Smooth muscle cell (in vitro differentiated cells): ENCODE measurements around the gene DOLPP1. TPM values are rescaled to one million over a fixed set of nuclear protein-coding genes. Genes with fewer than 3 reads are reported as not detected.

ENCODE experiments used
- DNase-seq: peaks from one replicate; lab custom pipeline; 2025; ENCODE audit not compliant: unreplicated experiment; lab: John Stamatoyannopoulos, UW
- H2AFZ ChIP-seq: fragments of 200-600 bp; sonication (generic); 2 replicates; pipeline ENCODE4 v1.6.0; 2016; ENCODE audit warnings: antibody characterized with exemption, low read depth, mild to moderate bottlenecking
- H3F3A ChIP-seq: fragments of 200-600 bp; sonication (generic); 2 replicates; pipeline ENCODE4 v1.6.0; 2017; ENCODE audit warnings: antibody characterized with exemption, low read depth
- H3K27ac ChIP-seq: fragments of 200-600 bp; sonication (generic); 2 replicates; pipeline ENCODE4 v1.5.1; 2016; ENCODE audit warnings: low read depth, mild to moderate bottlenecking
- H3K27me3 ChIP-seq: fragments of 200-600 bp; sonication (generic); 2 replicates; pipeline ENCODE4 v1.6.1; 2016; ENCODE audit warnings: low read depth, mild to moderate bottlenecking
- H3K36me3 ChIP-seq: fragments of 200-600 bp; sonication (generic); 2 replicates; pipeline ENCODE4 v1.5.1; 2016; ENCODE audit warnings: low read depth
- H3K4me1 ChIP-seq: fragments of 200-600 bp; sonication (generic); 2 replicates; pipeline ENCODE4 v1.5.1; 2016; ENCODE audit warnings: low read depth
- H3K4me2 ChIP-seq: fragments of 200-600 bp; sonication (generic); 2 replicates; pipeline ENCODE4 v1.6.0; 2016; ENCODE audit warnings: mild to moderate bottlenecking
- H3K4me3 ChIP-seq: fragments of 200-600 bp; sonication (generic); 2 replicates; pipeline ENCODE4 v1.5.1; 2016; ENCODE audit warnings: mild to moderate bottlenecking
- H3K79me2 ChIP-seq: fragments of 200-600 bp; sonication (generic); 2 replicates; pipeline ENCODE4 v1.6.0; 2016; ENCODE audit warnings: low read depth, mild to moderate bottlenecking
- H3K9ac ChIP-seq: fragments of 200-600 bp; sonication (generic); 2 replicates; pipeline ENCODE4 v1.6.0; 2016; ENCODE audit warnings: low read depth
- H3K9me3 ChIP-seq: fragments of 200-600 bp; sonication (generic); replicated peaks from 2 replicates; pipeline ENCODE4 v1.5.1; 2016; ENCODE audit warnings: low read depth
- H4K20me1 ChIP-seq: fragments of 200-600 bp; sonication (generic); 2 replicates; pipeline ENCODE4 v1.6.0; 2016; ENCODE audit warnings: low read depth
- WGBS: methylation state at CpG from one replicate; pipeline ENCODE4 v1.1.7; 2016; ENCODE audit warnings: low lambda C conversion rate; 5-methylcytosine and 5-hydroxymethylcytosine counted together
- polyA plus RNA-seq: library from polyadenylated mRNA; unstranded; fragments of >200 nt; fragmentation: Nextera tagmentation; extraction: Ambion mirVana; gene quantifications from 2 replicates; pipeline ENCODE4 v1.2.1, GENCODE V29; 2016
- total RNA-seq: library from RNA; depleted of rRNA; stranded (reverse); fragments of >200 nt; gene quantifications from 2 replicates; pipeline ENCODE4 v1.2.3, GENCODE V29; 2014
- TF ChIP-seq, protein P1 (sequence below): fragments of 200-600 bp; sonication (generic); IDR thresholded peaks from 2 replicates; pipeline ENCODE4 v1.5.1; 2017; ENCODE audit warnings: borderline replicate concordance, mild to moderate bottlenecking, antibody characterized with exemption; ENCODE audit not compliant: insufficient read depth, poor library complexity, severe bottlenecking

The DOLPP1 gene
- total and polyA plus RNA-seq, 2 experiments from 2014 or later, result 14.4 to 17.8 TPM

DNA sequence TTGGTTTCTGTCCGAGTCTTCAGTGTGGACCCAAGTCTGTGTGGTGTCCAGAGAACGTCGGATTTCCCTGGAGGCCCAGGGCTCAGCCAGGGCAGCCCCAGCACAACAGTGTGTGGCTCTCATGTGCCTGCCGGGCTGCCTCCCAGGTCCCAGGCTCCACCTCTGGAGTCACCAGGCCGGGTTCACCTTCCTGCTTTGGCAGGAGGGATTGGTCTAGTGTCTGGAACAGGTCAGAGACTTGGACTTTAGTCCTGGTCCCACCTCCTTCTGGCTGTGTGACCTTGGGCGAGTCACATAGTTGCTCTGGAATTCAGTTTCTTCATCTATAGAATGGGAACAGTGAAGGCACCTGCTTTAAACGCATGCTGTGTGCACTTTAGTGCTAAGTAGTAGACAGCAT, 3.2 kb downstream of the DOLPP1 start:
- Histone ChIP-seq H4K20me1 (no peaks in the 10 kb centered on the region), H3K9me3 (no peaks in the 10 kb centered on the region), H3K4me1 (peaks cover 9% of the 10 kb centered on the region), H3K27me3 (no peaks in the 10 kb centered on the region), H2AFZ (no peak overlapping the region), H3F3A (no peaks in the 10 kb centered on the region), H3K27ac (no peak overlapping the region), H3K4me3 (no peak overlapping the region), H3K9ac (no peak overlapping the region), H3K4me2 (no peak overlapping the region), H3K36me3 (no peaks in the 10 kb centered on the region), H3K79me2 (peaks cover 12% of the 10 kb centered on the region)
- TF ChIP-seq, protein P1, sequence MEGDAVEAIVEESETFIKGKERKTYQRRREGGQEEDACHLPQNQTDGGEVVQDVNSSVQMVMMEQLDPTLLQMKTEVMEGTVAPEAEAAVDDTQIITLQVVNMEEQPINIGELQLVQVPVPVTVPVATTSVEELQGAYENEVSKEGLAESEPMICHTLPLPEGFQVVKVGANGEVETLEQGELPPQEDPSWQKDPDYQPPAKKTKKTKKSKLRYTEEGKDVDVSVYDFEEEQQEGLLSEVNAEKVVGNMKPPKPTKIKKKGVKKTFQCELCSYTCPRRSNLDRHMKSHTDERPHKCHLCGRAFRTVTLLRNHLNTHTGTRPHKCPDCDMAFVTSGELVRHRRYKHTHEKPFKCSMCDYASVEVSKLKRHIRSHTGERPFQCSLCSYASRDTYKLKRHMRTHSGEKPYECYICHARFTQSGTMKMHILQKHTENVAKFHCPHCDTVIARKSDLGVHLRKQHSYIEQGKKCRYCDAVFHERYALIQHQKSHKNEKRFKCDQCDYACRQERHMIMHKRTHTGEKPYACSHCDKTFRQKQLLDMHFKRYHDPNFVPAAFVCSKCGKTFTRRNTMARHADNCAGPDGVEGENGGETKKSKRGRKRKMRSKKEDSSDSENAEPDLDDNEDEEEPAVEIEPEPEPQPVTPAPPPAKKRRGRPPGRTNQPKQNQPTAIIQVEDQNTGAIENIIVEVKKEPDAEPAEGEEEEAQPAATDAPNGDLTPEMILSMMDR, result no peak
- no peak for DNase-seq
- 98% methylated on average over 7 of the region's 7 CpGs for WGBS

DNA sequence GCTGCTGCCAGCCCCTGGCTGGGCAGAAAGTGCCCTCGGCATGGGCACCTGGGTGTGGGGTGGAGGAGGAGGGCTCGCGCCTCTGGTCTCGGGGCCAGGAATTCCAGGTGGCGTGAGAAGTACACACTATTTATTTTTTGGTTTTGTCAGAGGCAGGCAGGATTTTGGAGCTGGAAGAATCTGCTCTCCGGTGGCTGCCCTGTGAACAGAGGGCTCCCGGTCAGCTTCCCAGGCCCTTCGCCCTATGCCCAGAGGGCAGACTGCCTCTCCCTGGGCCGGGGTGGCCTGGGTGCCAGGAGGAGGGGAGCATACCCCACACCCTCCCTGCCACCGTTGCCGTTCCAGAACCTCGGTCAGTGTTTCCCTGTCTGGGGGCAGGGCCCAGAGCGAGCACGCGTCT, 8.3 kb downstream of the DOLPP1 start:
- no peak for DNase-seq

DNA sequence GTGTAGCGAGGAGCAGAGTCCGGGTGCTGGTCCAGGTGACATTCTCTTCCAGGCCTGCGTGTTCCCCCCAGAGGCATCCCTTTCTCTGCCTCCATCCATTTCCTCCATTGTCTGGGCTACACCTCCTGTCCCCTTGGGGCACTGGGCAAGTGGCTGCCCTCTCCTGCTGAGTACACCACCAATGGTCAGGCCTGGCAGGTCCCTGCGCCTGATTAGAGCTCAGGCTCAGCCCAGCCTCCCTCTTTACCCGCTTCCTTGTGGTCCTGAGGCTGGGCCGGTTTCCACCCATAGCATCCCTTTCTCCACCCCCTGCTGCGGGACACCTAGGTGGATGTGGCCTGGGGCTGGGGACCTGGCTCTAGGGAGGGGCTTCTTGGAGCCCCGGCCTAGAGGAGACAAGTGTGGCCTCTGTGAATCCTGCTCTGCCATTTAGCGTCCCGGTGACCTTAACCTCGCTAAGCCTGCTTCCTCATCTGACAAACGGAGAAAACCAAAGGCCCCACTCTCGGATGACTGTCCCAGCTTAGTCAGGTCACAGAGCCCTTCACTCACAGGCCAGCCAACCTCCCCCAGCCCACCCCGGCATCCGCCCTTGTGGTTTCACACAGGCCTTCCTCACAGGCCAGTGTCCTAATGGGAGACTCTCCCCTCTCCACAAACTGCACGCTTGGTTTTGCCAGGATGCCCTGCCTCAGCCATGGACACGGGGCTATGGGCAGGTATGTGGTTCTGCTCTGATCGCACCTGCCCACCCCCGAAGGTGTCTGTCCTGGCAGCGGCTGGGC, 12.9 kb downstream of the DOLPP1 start:
- Histone ChIP-seq H3K27me3 (no peaks in the 10 kb centered on the region), H3K9me3 (no peaks in the 10 kb centered on the region), H2AFZ (no peak overlapping the region), H3K4me3 (no peak overlapping the region), H3K4me2 (no peak overlapping the region), H3K36me3 (no peaks in the 10 kb centered on the region), H3K27ac (no peak overlapping the region), H4K20me1 (no peaks in the 10 kb centered on the region), H3K9ac (no peak overlapping the region), H3F3A (no peaks in the 10 kb centered on the region), H3K4me1 (no peaks in the 10 kb centered on the region), H3K79me2 (no peaks in the 10 kb centered on the region)
- DNase-seq, result no peak
- 91% methylated on average over 20 of the region's 20 CpGs for WGBS
- TF ChIP-seq, protein P1, result no peak

More for the DNA sequence above, 8.3 kb downstream of the DOLPP1 start:
- Histone ChIP-seq H3K4me1 (no peaks in the 10 kb centered on the region), H4K20me1 (no peaks in the 10 kb centered on the region), H3K79me2 (no peaks in the 10 kb centered on the region), H3K9me3 (no peaks in the 10 kb centered on the region), H3K27ac (no peak overlapping the region), H2AFZ (no peak overlapping the region), H3F3A (no peaks in the 10 kb centered on the region), H3K4me3 (no peak overlapping the region), H3K27me3 (no peaks in the 10 kb centered on the region), H3K36me3 (no peaks in the 10 kb centered on the region), H3K4me2 (no peak overlapping the region), H3K9ac (no peak overlapping the region)
- WGBS, result over 99% methylated on average over 15 of the region's 15 CpGs
- TF ChIP-seq, protein P1, result no peak
